Measurements from ENCODE around the gene TFAP2E. TPM values are rescaled to one million over a fixed set of nuclear protein-coding genes. Genes with fewer than 3 reads are reported as not detected.
A peak's percentile ranks its signal among the peaks of the same experiment; 100 is the strongest.

Gene TFAP2E
- total RNA-seq, 6 donors from 2014 or later = 1.1 to 7.3 (median 2.0) TPM

- no peaks in the 10 kb centered on the region for H3K4me1 ChIP-seq
- no peaks in the 10 kb centered on the region for H3K9me3 ChIP-seq
- no peak overlapping the region for H3K4me3 ChIP-seq
- H3K27me3 ChIP-seq = no peaks in the 10 kb centered on the region
- H3K36me3 ChIP-seq = peaks cover 0 to 9% (median 2%) of the 10 kb centered on the region in 4 donors
- TF ChIP-seq POLR2AphosphoS5 (IDR thresholded peaks at IDR 0.05) = no peak
- TF ChIP-seq POLR2A (IDR thresholded peaks at IDR 0.05) = no peak
- DNase-seq = no peak
- H3K27ac ChIP-seq = no peak overlapping the region
- WGBS, 2 donors = 84 to 88% methylated on average over 6 of the region's 6 CpGs
- no peak for ATAC-seq (ENCODE audit: low FRiP score in 2 of 2)
Measured at GRCh38 chr1:35587736-35588135, 14.6 kb downstream of the TFAP2E start.

- DNase-seq = peak in 1 of 2 donors; percentile 72
- ATAC-seq (ENCODE audit: low FRiP score in 2 of 2) = no peak
- TF ChIP-seq CTCF (IDR thresholded peaks at IDR 0.05) (no peak), EP300 (IDR thresholded peaks at IDR 0.05) (no peak), POLR2A (IDR thresholded peaks at IDR 0.05) (no peak), POLR2AphosphoS5 (IDR thresholded peaks at IDR 0.05) (no peak)
- H3K36me3 ChIP-seq = peaks cover 0 to 9% (median 2%) of the 10 kb centered on the region in 4 donors
- no peak overlapping the region for H3K4me3 ChIP-seq
- no peaks in the 10 kb centered on the region for H3K9me3 ChIP-seq
- H3K27me3 ChIP-seq = no peaks in the 10 kb centered on the region
- peaks cover 0 to 4% (median under 1%) of the 10 kb centered on the region in 4 donors for H3K4me1 ChIP-seq
- H3K27ac ChIP-seq = no peak overlapping the region
- WGBS, 2 donors = 85 to 86% methylated on average over 6 to 20 of the region's 21 CpGs
Measured at GRCh38 chr1:35588197-35588910, 15.2 kb downstream of the TFAP2E start.

- peaks cover 0 to 9% (median 2%) of the 10 kb centered on the region in 4 donors for H3K36me3 ChIP-seq
- DNase-seq (peak in 1 of 2 donors; percentile 46), ATAC-seq (ENCODE audit: low FRiP score in 2 of 2) (peak in 1 of 2 donors; percentile 8)
- no peaks in the 10 kb centered on the region for H3K9me3 ChIP-seq
- no peak overlapping the region for H3K27ac ChIP-seq
- no peaks in the 10 kb centered on the region for H3K27me3 ChIP-seq
- H3K4me3 ChIP-seq = no peak overlapping the region
- peaks cover 0 to 9% (median 2%) of the 10 kb centered on the region in 4 donors for H3K4me1 ChIP-seq
- no peak for TF ChIP-seq POLR2AphosphoS5 (IDR thresholded peaks at IDR 0.05)
- no peak for TF ChIP-seq POLR2A (IDR thresholded peaks at IDR 0.05)
- no peak for TF ChIP-seq CTCF (IDR thresholded peaks at IDR 0.05)
- TF ChIP-seq EP300 (IDR thresholded peaks at IDR 0.05) = no peak
- WGBS, 2 donors = 96 to 97% methylated on average over 14 to 15 of the region's 15 CpGs
Measured at GRCh38 chr1:35589516-35590427, 16.7 kb downstream of the TFAP2E start.

GRCh38 chr1:35590476-35591040 is 17.4 kb downstream of the TFAP2E start:
- Histone ChIP-seq H3K36me3 (peaks cover 0 to 9% (median 3%) of the 10 kb centered on the region in 4 donors), H3K27me3 (no peaks in the 10 kb centered on the region), H3K27ac (no peak overlapping the region), H3K9me3 (no peaks in the 10 kb centered on the region), H3K4me3 (no peak overlapping the region), H3K4me1 (peaks cover 0 to 9% (median 2%) of the 10 kb centered on the region in 4 donors)
- 90 to 98% methylated on average over 18 to 19 of the region's 25 CpGs for WGBS, 2 donors
- ATAC-seq (ENCODE audit: low FRiP score in 2 of 2) (no peak), DNase-seq (peak in 1 of 2 donors; percentile 55)
- TF ChIP-seq EP300 (IDR thresholded peaks at IDR 0.05) (no peak), POLR2A (IDR thresholded peaks at IDR 0.05) (no peak), CTCF (IDR thresholded peaks at IDR 0.05) (no peak), POLR2AphosphoS5 (IDR thresholded peaks at IDR 0.05) (no peak)

GRCh38 chr1:35591211-35591610 is 18.1 kb downstream of the TFAP2E start:
- 97% methylated on average over 8 of the region's 8 CpGs for WGBS, 2 donors
- no peak for TF ChIP-seq POLR2AphosphoS5 (IDR thresholded peaks at IDR 0.05)
- no peak for TF ChIP-seq EP300 (IDR thresholded peaks at IDR 0.05)
- TF ChIP-seq POLR2A (IDR thresholded peaks at IDR 0.05) = no peak
- TF ChIP-seq CTCF (IDR thresholded peaks at IDR 0.05) = no peak
- Histone ChIP-seq H3K9me3 (no peaks in the 10 kb centered on the region), H3K4me1 (peaks cover 0 to 9% (median 2%) of the 10 kb centered on the region in 4 donors), H3K27ac (no peak overlapping the region), H3K4me3 (no peak overlapping the region), H3K36me3 (peaks cover 0 to 10% (median 4%) of the 10 kb centered on the region in 4 donors), H3K27me3 (no peaks in the 10 kb centered on the region)
- ATAC-seq (ENCODE audit: low FRiP score in 2 of 2) (no peak), DNase-seq (no peak)

Data from upper lobe of left lung (tissue), 6 donors.